ENCODE data around the gene ZNF607. TPM values are rescaled to one million over a fixed set of nuclear protein-coding genes. Genes with fewer than 3 reads are reported as not detected.

ZNF607 gene
- total RNA-seq, 4 donors from 2014 or later = 2.8 to 10.5 (median 4.3) TPM

DNA sequence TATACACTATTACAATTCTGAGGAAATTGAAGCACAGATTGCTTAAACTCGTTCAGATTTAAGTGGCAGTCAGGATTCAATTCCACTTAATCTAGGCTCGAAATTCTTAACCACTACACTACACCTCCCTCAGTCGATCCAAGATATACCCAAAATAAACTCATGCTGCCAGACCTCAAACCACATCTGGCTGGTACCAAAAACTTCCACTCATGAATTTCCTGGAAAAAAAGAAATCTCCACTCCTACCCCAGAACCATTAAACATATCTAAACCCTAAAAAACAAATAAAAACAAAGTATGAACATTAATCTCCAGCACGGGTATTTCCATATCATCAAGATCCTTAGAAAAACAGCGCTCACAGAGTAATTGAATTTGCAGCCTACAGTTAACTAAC is 65.4 kb downstream of the ZNF607 start:
- WGBS = 3% methylated on average over 5 of the region's 5 CpGs
- Histone ChIP-seq H3K27me3 (no peaks in the 10 kb centered on the region), H3K4me1 (peaks cover 31% of the 10 kb centered on the region), H3K9me3 (no peaks in the 10 kb centered on the region), H3K36me3 (peaks cover 5% of the 10 kb centered on the region), H3K4me3 (peak overlapping the region; percentile 78), H3K27ac (peak overlapping the region; percentile 86)
- DNase-seq (ENCODE audit: low spot score in 2 of 2) = no peak
- TF ChIP-seq, protein P1, sequence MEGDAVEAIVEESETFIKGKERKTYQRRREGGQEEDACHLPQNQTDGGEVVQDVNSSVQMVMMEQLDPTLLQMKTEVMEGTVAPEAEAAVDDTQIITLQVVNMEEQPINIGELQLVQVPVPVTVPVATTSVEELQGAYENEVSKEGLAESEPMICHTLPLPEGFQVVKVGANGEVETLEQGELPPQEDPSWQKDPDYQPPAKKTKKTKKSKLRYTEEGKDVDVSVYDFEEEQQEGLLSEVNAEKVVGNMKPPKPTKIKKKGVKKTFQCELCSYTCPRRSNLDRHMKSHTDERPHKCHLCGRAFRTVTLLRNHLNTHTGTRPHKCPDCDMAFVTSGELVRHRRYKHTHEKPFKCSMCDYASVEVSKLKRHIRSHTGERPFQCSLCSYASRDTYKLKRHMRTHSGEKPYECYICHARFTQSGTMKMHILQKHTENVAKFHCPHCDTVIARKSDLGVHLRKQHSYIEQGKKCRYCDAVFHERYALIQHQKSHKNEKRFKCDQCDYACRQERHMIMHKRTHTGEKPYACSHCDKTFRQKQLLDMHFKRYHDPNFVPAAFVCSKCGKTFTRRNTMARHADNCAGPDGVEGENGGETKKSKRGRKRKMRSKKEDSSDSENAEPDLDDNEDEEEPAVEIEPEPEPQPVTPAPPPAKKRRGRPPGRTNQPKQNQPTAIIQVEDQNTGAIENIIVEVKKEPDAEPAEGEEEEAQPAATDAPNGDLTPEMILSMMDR (IDR thresholded peaks at IDR 0.05) = no peak
- TF ChIP-seq POLR2AphosphoS5 (IDR thresholded peaks at IDR 0.05) (no peak), POLR2A (IDR thresholded peaks at IDR 0.05) (no peak), EP300 (IDR thresholded peaks at IDR 0.05) (no peak)

Other genes with a start within 250 kb of the ZNF607 start
- gene ZNF793, start 212.8 kb downstream of the ZNF607 start, total RNA-seq = 1 to 10 TPM; 1.8 to 9.2 (median 6.0) TPM
- gene ZNF571, start 125.0 kb downstream of the ZNF607 start, total RNA-seq = 10 to 100 TPM in 1 of 4 donors, 1 to 10 TPM in 3; 2.7 to 42.1 (median 6.4) TPM
- gene ZNF540, start 124.9 kb downstream of the ZNF607 start, total RNA-seq = 1 to 10 TPM in 3 of 4 donors, under 1 TPM in 1; 0.73 to 3.9 (median 3.5) TPM
- gene ZFP30, start 64.3 kb downstream of the ZNF607 start, total RNA-seq = 10 to 100 TPM in 3 of 4 donors, 1 to 10 TPM in 1; 7.9 to 15.1 (median 11.6) TPM
- 10 to 100 TPM in 2 of 4 donors, 1 to 10 TPM in 2; 2.6 to 16.3 (median 9.3) TPM for gene ZNF573, start 59.8 kb upstream of the ZNF607 start, total RNA-seq
- not detected for gene WDR87, start 186.8 kb upstream of the ZNF607 start, total RNA-seq
- 10 to 100 TPM; 52.6 to 92.1 (median 81.8) TPM for gene SIPA1L3, start 187.4 kb upstream of the ZNF607 start, total RNA-seq

All from suprapubic skin (tissue), 4 donors.